ENCODE data around the gene CDY2A.
"Not testable (repeated sequence)": the region's sequence is repeated elsewhere in the genome, so short reads cannot be mapped to it uniquely, and the experiment has no call there.

Gene CDY2A, protein sequence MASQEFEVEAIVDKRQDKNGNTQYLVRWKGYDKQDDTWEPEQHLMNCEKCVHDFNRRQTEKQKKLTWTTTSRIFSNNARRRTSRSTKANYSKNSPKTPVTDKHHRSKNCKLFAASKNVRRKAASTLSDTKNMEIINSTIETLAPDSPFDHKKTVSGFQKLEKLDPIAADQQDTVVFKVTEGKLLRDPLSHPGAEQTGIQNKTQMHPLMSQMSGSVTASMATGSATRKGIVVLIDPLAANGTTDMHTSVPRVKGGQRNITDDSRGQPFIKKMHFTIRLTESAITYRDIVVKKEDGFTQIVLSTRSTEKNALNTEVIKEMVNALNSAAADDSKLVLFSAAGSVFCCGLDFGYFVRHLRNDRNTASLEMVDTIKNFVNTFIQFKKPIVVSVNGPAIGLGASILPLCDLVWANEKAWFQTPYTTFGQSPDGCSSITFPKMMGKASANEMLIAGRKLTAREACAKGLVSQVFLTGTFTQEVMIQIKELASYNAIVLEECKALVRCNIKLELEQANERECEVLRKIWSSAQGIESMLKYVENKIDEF

DNA sequence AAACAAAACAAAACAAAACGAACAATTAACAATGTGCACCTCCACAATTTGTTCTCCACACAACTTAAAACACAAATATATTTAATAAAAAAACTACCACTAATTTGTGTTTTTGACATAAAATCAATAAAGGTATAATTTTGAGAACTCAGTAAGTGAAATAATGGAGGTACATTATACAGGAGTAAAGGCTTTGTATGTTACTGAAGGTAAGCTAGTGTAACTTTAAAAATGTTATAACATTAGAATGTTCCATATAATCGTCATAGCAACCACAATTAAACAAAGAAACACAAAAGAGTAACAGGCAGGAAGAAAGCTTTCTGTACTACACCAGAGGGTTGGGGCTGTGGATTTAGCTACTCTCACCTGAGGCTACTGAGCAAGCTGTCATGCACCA, at the start of gene CDY2A:
TSS of gene CDY2A (plus strand) at position 301 of the 400 bp plus-strand sequence. CDS start 328 bp downstream, outside the sequence.
- DNase-seq (ENCODE audit: low read depth) = not testable (repeated sequence)

DNA sequence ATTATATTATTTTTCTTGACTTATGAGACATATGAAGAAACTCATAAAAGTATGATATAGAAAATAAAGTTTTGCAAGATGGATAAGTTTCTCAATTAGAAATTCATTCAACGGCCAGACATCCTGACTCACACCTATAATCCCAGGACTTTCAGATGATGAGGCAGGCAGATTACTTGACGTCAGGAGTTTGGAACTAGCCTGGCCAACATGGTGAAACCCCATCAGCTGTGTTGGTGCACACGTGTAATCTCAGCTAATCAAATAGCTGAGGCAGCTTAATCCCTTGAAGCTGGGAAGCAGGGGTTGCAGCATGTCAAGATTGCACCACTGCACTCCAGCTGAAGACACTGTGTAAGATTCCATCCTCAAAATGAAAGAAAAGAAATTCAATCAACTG, 28.0 kb upstream of the CDY2A start:
- not testable (repeated sequence) for DNase-seq (ENCODE audit: low read depth)

DNA sequence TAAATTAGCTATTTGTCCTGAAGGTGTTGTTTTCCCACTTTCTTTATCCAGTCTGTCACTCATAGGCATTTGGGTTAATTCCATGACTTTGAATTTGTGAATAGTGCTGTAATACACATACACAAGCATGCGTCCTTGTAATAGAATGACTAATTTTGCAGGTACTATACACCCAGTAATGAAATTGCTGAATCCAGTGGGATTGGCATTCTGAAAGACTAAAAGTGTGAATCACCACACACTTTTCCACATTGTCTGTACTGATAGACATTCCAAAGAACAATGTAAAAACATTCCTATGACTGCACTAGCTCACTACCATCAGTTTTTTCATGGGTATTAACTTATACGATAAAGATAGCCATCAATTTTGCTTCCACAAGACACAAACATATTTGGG, 27.3 kb upstream of the CDY2A start:
- DNase-seq (ENCODE audit: low read depth) = not testable (repeated sequence)

DNA sequence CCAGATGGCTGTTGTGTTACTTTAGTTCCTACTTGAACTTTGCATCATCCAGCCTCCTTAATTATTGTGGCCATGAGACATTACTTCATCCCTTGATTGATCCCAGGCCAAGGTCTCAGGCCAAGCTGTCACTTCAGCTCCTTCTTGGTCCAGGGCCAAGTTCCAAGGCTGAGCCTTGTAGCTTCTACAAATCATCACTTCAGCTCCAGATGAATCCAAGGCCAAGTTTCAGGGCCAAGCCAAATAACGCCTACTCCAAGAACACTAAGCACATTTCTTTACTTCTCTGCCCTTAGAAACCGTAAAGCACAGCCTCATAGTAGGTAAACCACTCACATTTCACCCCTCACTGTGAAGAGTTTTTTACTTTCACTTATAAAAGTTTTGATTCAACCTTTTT, 1.7 kb upstream of the CDY2A start:
- DNase-seq (ENCODE audit: low read depth) = not testable (repeated sequence)

DNA sequence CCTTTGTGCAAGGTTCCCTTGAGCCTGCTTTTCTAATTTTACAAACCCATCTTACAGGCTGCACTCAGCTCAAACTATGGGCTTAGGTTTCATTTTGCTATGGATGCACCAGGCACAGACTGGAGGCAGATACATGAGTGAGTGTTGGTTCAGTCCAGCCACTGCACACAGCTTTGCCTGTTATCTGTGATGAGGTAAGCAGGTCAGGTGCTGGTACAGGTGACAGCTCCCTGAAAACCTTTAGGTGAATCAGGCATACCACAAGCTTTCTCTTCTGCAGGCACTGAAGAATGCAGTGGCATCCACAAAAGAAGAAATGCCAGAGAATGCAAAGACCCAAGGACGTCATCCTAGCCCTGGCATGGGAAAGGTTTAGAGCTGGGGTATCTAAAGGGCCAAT, 3.3 kb downstream of the CDY2A start:
- not testable (repeated sequence) for DNase-seq (ENCODE audit: low read depth)

DNA sequence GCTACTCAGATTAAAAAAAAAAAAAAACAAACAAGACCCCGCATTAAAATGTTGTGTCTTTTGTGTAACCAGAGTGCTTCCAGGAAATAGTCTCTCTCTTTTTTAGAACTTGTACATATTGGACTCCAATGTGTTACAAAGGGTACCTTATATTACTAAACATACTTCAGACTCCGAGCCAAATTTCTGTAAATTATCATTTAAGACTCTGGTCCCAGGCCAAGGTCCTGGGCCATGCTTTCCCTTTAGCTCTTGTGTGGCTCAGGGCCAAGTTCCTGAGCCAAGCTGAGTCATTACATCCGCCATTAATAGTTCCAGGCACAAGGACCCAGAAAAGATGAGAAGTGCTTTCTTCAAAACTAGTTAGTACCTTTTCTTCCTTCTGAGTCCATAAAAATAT, 4.6 kb downstream of the CDY2A start:
- DNase-seq (ENCODE audit: low read depth) = not testable (repeated sequence)

DNA sequence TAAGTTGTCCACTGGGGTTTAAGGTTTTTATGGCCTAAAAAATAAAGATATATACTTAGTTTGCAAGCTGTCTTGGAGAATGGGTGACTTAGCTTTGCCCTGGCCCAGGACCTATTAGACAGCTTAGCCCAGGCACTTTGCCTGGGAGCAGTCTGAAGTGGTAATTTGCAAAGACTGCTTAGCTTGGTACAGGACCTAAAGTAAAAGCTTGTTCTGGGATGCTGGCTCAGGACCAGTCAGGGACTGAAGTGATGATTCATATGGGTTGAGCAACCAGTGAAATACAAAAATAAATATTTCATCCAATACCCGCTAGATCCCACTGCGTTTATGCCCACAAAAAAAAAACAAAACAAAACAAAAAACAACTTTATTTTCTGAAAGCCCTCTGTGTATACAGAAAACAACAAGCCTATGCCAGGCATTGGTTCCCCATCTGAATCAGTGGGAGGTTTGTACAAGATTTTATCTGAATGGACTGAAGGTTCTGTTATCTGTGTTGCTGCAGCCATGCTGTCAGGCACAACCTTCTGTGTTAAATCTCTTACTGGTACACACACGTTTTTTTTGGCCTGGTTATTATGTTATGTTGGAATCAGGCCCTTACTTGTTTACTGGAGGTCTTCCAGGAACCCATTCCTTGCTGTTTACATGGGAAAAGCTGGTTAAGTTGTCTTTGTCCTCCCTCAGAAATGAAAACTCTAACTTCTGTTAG, 8.7 kb downstream of the CDY2A start:
- not testable (repeated sequence) for DNase-seq (ENCODE audit: low read depth)

DNA sequence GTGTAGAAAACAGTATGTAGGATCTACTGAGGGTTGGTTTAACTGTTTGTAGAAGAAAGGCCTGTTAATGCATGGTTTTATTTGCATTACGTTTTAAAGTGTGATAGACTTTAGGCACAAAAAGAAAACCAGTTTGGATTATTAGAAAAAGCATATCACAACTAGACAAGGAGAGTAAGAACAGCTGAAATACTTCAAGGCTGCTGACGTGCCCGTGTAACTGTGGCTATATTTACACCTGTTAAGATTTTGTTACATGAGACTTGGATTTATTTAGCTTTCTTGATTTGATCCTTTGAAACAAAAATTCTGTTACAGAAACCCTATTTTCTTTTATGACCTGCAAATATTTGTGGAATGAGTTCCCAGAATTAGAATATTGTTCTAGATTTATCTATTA, 9.3 kb downstream of the CDY2A start:
- not testable (repeated sequence) for DNase-seq (ENCODE audit: low read depth)

DNA sequence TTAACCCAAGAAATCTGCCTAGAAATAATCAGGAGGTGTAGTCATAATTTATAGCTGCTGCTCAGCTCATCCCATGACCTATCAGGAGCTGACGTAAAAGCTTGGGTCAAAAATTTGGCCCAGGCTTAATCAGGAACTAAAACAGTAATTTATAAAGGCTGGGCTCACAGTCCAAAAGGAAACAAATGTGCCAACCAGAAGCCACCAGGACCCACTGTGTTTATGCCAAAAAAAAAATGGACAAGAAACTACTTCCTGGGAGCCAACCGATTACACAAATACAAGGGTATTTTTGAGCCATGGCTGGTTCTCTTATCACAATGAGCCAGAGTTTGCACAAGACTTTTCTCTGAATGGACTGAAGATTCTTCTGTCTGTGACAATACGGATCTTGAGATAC, 19.4 kb downstream of the CDY2A start:
- DNase-seq (ENCODE audit: low read depth) = not testable (repeated sequence)

DNA sequence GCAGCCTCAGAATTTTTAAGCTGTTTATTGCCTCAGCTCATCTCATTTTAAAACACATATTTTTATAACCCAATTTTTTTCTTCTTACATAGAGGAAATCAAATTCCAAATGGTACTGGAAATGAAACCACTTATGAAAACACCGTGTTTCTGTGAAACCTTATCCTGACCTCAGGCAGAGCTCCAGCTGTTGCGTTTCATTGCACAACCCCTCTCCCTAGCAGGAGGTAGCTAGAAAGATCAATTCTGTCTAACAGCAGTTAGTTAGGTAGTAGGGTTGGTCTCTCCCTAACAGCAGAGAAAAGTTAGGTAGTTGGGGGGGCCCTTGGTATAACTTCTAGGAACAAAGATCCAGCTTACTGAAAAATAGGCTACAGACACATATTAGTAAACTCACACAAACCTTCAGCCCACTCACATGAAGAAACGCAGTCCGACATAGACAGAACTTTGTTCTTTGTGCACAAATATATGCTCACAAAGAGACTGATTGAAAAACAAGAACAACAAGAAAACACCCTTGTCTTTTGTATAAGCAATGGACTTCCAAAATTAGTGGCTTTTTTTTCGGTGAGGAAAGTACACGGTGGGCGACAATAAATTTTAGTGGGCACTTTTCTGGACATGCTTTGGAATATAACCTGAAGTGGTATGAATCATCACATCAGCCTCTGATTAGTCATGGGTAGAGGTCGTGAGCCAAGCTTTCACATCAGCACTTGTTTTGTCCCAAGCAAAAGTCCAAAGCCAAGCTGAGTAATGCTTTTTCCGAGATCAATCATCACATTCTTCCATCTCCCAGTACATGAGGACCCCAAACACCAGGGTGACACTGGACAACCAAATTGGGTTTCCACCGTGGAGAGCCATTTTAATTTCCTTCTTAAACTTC, 22.8 kb downstream of the CDY2A start:
- DNase-seq (ENCODE audit: low read depth) = not testable (repeated sequence)

DNA sequence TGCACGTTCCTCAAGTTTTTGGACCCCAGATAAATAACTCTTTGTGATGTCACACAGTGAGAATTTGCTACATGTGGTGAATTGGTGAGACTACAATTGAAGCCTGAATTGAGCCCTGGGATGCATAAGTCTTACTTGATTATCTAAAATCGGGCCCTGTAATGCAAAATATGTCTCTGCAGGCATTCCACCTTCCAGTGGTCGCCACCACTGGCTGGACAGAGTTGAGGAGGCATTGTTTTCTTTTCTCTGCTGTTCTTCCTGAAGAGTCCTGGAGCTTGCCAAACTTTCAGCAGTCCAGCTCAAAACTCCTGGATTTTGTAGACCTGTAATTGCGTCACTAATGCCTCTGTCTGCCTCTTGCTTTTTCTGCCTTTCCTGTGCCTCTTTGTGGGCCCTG, 23.5 kb downstream of the CDY2A start:
- not testable (repeated sequence) for DNase-seq (ENCODE audit: low read depth)

DNA sequence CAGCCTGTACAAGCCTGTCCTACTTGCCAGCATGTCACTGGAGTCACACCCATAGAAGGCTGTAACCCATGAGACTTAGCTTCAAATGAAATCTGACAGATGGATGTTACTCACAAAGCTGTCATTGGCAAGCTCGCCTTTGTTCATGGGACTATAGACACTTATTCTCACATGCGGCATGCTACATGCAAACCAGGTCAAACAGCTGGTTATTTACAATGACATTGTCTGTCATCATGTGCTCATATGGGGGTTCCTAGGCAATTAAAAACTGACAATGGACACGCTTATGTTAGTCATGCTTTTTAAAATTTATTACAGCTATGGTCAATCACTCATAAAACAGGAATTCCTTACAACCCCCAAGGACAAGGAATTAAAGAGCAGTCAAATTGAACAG, 30.9 kb downstream of the CDY2A start:
- DNase-seq (ENCODE audit: low read depth) = not testable (repeated sequence)

DNA sequence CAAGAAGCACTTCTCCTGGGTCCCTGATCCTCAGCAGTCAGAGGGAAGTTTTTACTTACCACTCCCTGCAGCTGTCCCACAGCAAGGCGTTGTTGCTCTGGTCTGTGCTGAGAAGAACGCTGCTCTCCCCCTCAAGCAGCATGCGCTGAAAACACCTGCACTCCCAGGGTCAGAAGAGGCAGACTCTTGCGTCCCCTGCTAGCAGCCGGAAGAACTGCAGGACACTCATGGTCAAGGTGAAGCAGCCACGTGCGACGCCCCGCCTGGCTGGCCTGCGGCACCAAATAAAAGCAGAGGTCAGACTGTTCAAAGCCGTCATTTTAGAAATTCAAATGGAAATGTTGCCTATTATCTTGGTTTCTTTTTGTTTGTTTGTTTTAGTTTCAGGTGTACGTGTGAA, 47.9 kb downstream of the CDY2A start:
- DNase-seq (ENCODE audit: low read depth) = not testable (repeated sequence)

Measured in T-helper 22 cell (primary cell).